GM06990 (cell line): ENCODE measurements around the gene UBE2I.

ENCODE experiments used
- DNase-seq: peaks from one replicate; pipeline ENCODE4 v3.0.0-alpha.2; 2011; ENCODE audit not compliant: insufficient read length; ENCODE audit errors: extremely low read depth
- H3K27me3 ChIP-seq: replicated peaks from 2 replicates; pipeline ENCODE4 v1.6.0; 2011; ENCODE audit warnings: low read length; ENCODE audit not compliant: control insufficient read depth, insufficient read depth
- H3K36me3 ChIP-seq: 2 replicates; pipeline ENCODE4 v1.5.1; 2011; ENCODE audit warnings: low read length; ENCODE audit not compliant: control insufficient read depth, insufficient read depth
- H3K4me3 ChIP-seq: replicated peaks from 2 replicates; pipeline ENCODE4 v1.5.1; 2011; ENCODE audit warnings: low read depth, mild to moderate bottlenecking, control low read depth, low read length
- CTCF ChIP-seq: IDR thresholded peaks from 2 replicates; pipeline ENCODE4 v1.5.1; 2011; ENCODE audit warnings: low read length, control low read depth, mild to moderate bottlenecking, inconsistent platforms; ENCODE audit not compliant: insufficient read depth, poor library complexity, severe bottlenecking

The UBE2I gene

GRCh38 chr16:1283996-1284616, 25.3 kb upstream of the UBE2I start:
- no peak for DNase-seq
- TF ChIP-seq CTCF: no peak
- H3K4me3 ChIP-seq: no peak overlapping the region
- no peaks in the 10 kb centered on the region for H3K36me3 ChIP-seq
- H3K27me3 ChIP-seq: no peaks in the 10 kb centered on the region; the same call in 1 of the 2 replicates

- Histone ChIP-seq H3K36me3 (no peaks in the 10 kb centered on the region), H3K27me3 (no peaks in the 10 kb centered on the region; the same call in 1 of the 2 replicates), H3K4me3 (no peak overlapping the region)
- peak; percentile 12 for TF ChIP-seq CTCF
- DNase-seq: no peak
Measured at GRCh38 chr16:1285669-1286512, 23.5 kb upstream of the UBE2I start.

- no peak for TF ChIP-seq CTCF
- Histone ChIP-seq H3K4me3 (no peak overlapping the region), H3K27me3 (no peaks in the 10 kb centered on the region; the same call in 1 of the 2 replicates)
Measured at GRCh38 chr16:1286513-1287094, 22.8 kb upstream of the UBE2I start.

GRCh38 chr16:1287982-1288670, 21.3 kb upstream of the UBE2I start:
- no peak for TF ChIP-seq CTCF
- no peak overlapping the region for H3K4me3 ChIP-seq
- H3K27me3 ChIP-seq: no peaks in the 10 kb centered on the region; the same call in 1 of the 2 replicates
- no peak for DNase-seq
- no peaks in the 10 kb centered on the region for H3K36me3 ChIP-seq

More at GRCh38 chr16:1286513-1287094, 22.8 kb upstream of the UBE2I start:
- no peaks in the 10 kb centered on the region for H3K36me3 ChIP-seq
- DNase-seq: no peak

GRCh38 chr16:1288813-1289476, 20.5 kb upstream of the UBE2I start:
- no peaks in the 10 kb centered on the region; the same call in 1 of the 2 replicates for H3K27me3 ChIP-seq
- H3K36me3 ChIP-seq: no peaks in the 10 kb centered on the region
- TF ChIP-seq CTCF: no peak
- no peak overlapping the region for H3K4me3 ChIP-seq
- DNase-seq: no peak
